ENCODE data around the gene TRPV5. TPM values are rescaled to one million over a fixed set of nuclear protein-coding genes. Genes with fewer than 3 reads are reported as not detected.
A peak's percentile ranks its signal among the peaks of the same experiment; 100 is the strongest.

TRPV5 gene
- total and polyA plus RNA-seq, 2 experiments from 2014 or later, result not detected

DNA sequence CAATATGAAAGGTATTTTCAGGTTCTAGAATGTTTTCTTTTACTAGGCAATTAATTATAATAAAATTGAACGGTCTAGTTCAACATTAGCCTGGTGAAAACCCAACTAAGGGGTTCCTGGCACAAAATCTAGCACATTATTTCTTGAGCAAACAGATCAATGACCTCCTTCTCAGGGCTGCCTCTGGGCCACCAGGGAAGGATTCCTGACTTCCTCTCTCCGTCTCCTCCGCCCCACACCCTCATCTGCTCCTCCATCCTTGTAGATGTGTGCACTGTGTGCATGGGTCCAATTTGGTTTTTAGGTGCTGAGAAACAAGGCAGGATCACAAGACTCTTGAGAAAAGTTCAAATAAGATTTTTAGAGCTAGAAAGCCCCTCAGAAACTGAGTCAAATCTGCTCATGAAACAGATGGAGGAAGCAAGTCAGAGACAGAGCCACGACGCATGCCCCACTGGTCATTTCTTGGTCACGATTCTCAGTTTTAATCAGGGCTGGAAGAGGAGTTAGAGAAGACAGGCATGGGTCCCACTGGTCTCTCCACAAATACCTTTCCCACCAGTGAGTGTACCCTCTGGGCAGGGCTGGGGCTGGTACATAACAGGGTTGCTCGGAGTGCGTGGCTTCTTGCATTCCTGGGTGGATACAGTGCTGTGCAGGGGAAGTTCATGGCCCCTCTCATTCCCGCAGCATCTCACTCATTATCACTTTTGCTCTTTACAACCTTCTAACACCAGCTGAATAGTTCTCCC, 51.8 kb downstream of the TRPV5 start:
- H3K27me3 ChIP-seq (replicated peaks; ENCODE audit: insufficient read depth), result peaks cover 27% of the 10 kb centered on the region
- H3K4me2 ChIP-seq (ENCODE audit: unreplicated experiment), result no peak overlapping the region
- H3K79me2 ChIP-seq (ENCODE audit: insufficient read depth), result no peaks in the 10 kb centered on the region
- H2AFZ ChIP-seq, result no peak overlapping the region
- no peak overlapping the region for H3K4me3 ChIP-seq
- no peaks in the 10 kb centered on the region for H3F3A ChIP-seq (ENCODE audit: insufficient read depth)
- H3K9me3 ChIP-seq (ENCODE audit: low read depth), result no peaks in the 10 kb centered on the region
- no peak for DNase-seq
- H3K36me3 ChIP-seq (ENCODE audit: low read depth), result no peaks in the 10 kb centered on the region
- no peak overlapping the region for H3K27ac ChIP-seq
- no peaks in the 10 kb centered on the region for H3K9me2 ChIP-seq (ENCODE audit: insufficient read depth)
- no peak overlapping the region for H3K9ac ChIP-seq
- H3K4me1 ChIP-seq (ENCODE audit: insufficient read depth), result no peaks in the 10 kb centered on the region
- WGBS, 2 experiments (ENCODE audit: low coverage in 1 of 2, low lambda C conversion rate in 2 of 2, missing lambda C conversion rate in 2 of 2), result 57 to 61% methylated on average over 9 of the region's 9 CpGs
- H4K20me1 ChIP-seq (ENCODE audit: insufficient read depth), result no peaks in the 10 kb centered on the region
- TF ChIP-seq EZH2phosphoT487 (IDR thresholded peaks at IDR 0.05; ENCODE audit: insufficient read depth, low read depth) (no peak), EZH2 (IDR thresholded peaks at IDR 0.05; ENCODE audit: insufficient read depth, poor library complexity, severe bottlenecking) (no peak)
- in situ Hi-C loops (cut with MboI), result no loop called here

GRCh38 chr7:142880876-142881505, 52.6 kb downstream of the TRPV5 start:
- Histone ChIP-seq H3K27me3 (replicated peaks; ENCODE audit: insufficient read depth) (peaks cover 27% of the 10 kb centered on the region), H3K9me2 (ENCODE audit: insufficient read depth) (no peaks in the 10 kb centered on the region), H3K4me1 (ENCODE audit: insufficient read depth) (no peaks in the 10 kb centered on the region), H3K27ac (no peak overlapping the region), H3K79me2 (ENCODE audit: insufficient read depth) (no peaks in the 10 kb centered on the region), H3K9me3 (ENCODE audit: low read depth) (no peaks in the 10 kb centered on the region), H3K36me3 (ENCODE audit: low read depth) (no peaks in the 10 kb centered on the region), H2AFZ (no peak overlapping the region), H4K20me1 (ENCODE audit: insufficient read depth) (no peaks in the 10 kb centered on the region), H3K4me3 (no peak overlapping the region), H3F3A (ENCODE audit: insufficient read depth) (no peaks in the 10 kb centered on the region), H3K4me2 (ENCODE audit: unreplicated experiment) (no peak overlapping the region), H3K9ac (no peak overlapping the region)
- in situ Hi-C loops (cut with MboI), result no loop called here
- peak; percentile 47 for DNase-seq
- TF ChIP-seq EZH2phosphoT487 (IDR thresholded peaks at IDR 0.05; ENCODE audit: insufficient read depth, low read depth) (no peak), EZH2 (IDR thresholded peaks at IDR 0.05; ENCODE audit: insufficient read depth, poor library complexity, severe bottlenecking) (no peak)
- WGBS, 2 experiments (ENCODE audit: low coverage in 1 of 2, low lambda C conversion rate in 2 of 2, missing lambda C conversion rate in 2 of 2), result 12 to 18% methylated on average over 8 of the region's 8 CpGs

DNA sequence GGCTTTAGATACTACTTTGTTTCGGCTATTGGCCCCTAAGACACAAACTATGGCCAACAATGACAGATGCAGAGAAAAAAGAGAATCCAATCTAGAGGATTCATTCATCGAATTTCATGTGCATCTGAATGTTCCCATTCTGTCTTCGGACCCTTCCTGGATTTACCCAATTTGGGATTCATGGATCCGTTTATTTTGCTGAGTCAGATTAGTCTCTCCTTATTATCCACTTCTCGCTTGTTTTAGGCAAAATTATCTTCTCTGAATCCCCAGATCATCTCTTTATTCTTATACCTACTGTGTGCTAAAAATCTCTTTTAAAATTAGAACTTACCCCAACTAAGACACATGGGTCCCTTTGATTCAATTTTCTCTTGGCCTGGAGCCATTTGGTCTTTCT, 54.5 kb downstream of the TRPV5 start:
- Histone ChIP-seq H3K4me3 (no peak overlapping the region), H3K9me3 (ENCODE audit: low read depth) (no peaks in the 10 kb centered on the region), H3K4me2 (ENCODE audit: unreplicated experiment) (no peak overlapping the region), H3K4me1 (ENCODE audit: insufficient read depth) (no peaks in the 10 kb centered on the region), H3K27ac (no peak overlapping the region), H4K20me1 (ENCODE audit: insufficient read depth) (no peaks in the 10 kb centered on the region), H3F3A (ENCODE audit: insufficient read depth) (no peaks in the 10 kb centered on the region), H3K9me2 (ENCODE audit: insufficient read depth) (no peaks in the 10 kb centered on the region), H2AFZ (no peak overlapping the region), H3K36me3 (ENCODE audit: low read depth) (no peaks in the 10 kb centered on the region), H3K27me3 (replicated peaks; ENCODE audit: insufficient read depth) (peaks cover 27% of the 10 kb centered on the region), H3K9ac (no peak overlapping the region), H3K79me2 (ENCODE audit: insufficient read depth) (no peaks in the 10 kb centered on the region)
- TF ChIP-seq EZH2phosphoT487 (IDR thresholded peaks at IDR 0.05; ENCODE audit: insufficient read depth, low read depth) (no peak), EZH2 (IDR thresholded peaks at IDR 0.05; ENCODE audit: insufficient read depth, poor library complexity, severe bottlenecking) (no peak)
- in situ Hi-C loops (cut with MboI), result loop anchor here (10.0 kb wide), 1 partner anchor 336 kb away; no protein-coding TSS in a partner anchor
- WGBS, 2 experiments (ENCODE audit: low coverage in 1 of 2, low lambda C conversion rate in 2 of 2, missing lambda C conversion rate in 2 of 2), result 31 to 38% methylated on average over 5 of the region's 5 CpGs
- DNase-seq, result no peak

DNA sequence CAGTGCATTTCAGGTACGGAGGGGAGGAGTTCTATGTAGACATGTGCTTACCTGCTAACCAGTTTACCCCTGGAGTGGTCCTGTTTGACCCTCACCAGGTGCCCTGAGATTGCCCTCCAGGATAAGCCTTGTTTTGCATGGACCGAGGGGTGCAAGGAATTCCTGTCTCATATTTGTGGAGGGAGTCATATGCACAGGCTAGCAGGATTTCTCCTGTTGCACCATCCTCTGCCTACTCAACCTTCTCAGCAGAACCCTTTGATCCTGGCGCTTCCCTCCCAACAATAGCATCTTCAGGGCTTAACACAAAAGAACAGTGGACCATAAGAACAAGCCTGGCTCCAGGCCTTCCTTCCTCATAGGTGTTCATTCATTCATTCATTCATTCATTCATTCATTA, 55.2 kb downstream of the TRPV5 start:
- Histone ChIP-seq H3K27ac (no peak overlapping the region), H3K4me1 (ENCODE audit: insufficient read depth) (no peaks in the 10 kb centered on the region), H4K20me1 (ENCODE audit: insufficient read depth) (no peaks in the 10 kb centered on the region), H3K4me2 (ENCODE audit: unreplicated experiment) (no peak overlapping the region), H3K36me3 (ENCODE audit: low read depth) (no peaks in the 10 kb centered on the region), H3K9me3 (ENCODE audit: low read depth) (no peaks in the 10 kb centered on the region), H3K27me3 (replicated peaks; ENCODE audit: insufficient read depth) (peaks cover 27% of the 10 kb centered on the region), H3K4me3 (no peak overlapping the region), H3K9ac (no peak overlapping the region), H3K79me2 (ENCODE audit: insufficient read depth) (no peaks in the 10 kb centered on the region), H2AFZ (no peak overlapping the region), H3K9me2 (ENCODE audit: insufficient read depth) (no peaks in the 10 kb centered on the region), H3F3A (ENCODE audit: insufficient read depth) (no peaks in the 10 kb centered on the region)
- 48 to 63% methylated on average over 3 of the region's 3 CpGs for WGBS, 2 experiments (ENCODE audit: low coverage in 1 of 2, low lambda C conversion rate in 2 of 2, missing lambda C conversion rate in 2 of 2)
- no peak for TF ChIP-seq EZH2 (IDR thresholded peaks at IDR 0.05; ENCODE audit: insufficient read depth, poor library complexity, severe bottlenecking)
- TF ChIP-seq EZH2phosphoT487 (IDR thresholded peaks at IDR 0.05; ENCODE audit: insufficient read depth, low read depth), result no peak
- in situ Hi-C loops (cut with MboI), result loop anchor here (10.0 kb wide), 1 partner anchor 336 kb away; no protein-coding TSS in a partner anchor
- no peak for DNase-seq
